Fibroblast of skin of scalp (primary cell): ENCODE data around the gene CLEC11A. TPM values are rescaled to one million over a fixed set of nuclear protein-coding genes. Genes with fewer than 3 reads are reported as not detected.
A peak's percentile ranks its signal among the peaks of the same experiment; 100 is the strongest.

ENCODE experiments used
- DNase-seq: peaks from one replicate; pipeline ENCODE4 v3.0.0-alpha.2; 2013
- polyA plus RNA-seq, 2 experiments: library from polyadenylated mRNA; unstranded; fragments of 120-200 nt; gene quantifications; one replicate each; pipeline ENCODE4 v1.2.1, GENCODE V29; 2013; ENCODE audit not compliant: insufficient read length in 2 of 2

Gene CLEC11A, protein sequence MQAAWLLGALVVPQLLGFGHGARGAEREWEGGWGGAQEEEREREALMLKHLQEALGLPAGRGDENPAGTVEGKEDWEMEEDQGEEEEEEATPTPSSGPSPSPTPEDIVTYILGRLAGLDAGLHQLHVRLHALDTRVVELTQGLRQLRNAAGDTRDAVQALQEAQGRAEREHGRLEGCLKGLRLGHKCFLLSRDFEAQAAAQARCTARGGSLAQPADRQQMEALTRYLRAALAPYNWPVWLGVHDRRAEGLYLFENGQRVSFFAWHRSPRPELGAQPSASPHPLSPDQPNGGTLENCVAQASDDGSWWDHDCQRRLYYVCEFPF
- 54.5 TPM for polyA plus RNA-seq (2013, experiment 1 of 2; ENCODE audit: insufficient read length)
- polyA plus RNA-seq (2013, experiment 2 of 2; ENCODE audit: insufficient read length) = 54.1 TPM

DNA sequence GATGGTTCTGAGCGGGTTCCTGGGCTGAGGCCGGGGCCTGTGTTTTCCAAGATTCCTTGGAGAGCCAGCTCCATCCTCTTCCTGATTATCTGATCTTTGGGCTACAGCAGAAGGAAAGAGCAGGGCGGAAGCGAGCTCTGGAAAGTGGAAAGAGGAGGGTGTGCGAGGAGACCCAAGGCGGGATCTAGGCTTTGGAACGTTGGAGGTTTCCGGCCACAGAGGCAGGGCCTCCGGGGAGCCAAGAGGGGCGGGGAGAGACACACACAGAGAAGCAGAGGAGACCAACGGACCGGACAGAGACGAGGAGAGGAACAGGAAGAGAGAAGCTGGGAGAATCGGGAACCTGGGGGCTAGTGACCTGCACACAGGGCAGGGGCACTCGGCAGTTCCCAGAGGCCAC is at the start of gene CLEC11A:
Gene CLEC11A (plus strand): TSS at position 296 of the 400 bp plus-strand sequence. CDS start 162 bp downstream, outside the sequence.
- peak; percentile 87 for DNase-seq

DNA sequence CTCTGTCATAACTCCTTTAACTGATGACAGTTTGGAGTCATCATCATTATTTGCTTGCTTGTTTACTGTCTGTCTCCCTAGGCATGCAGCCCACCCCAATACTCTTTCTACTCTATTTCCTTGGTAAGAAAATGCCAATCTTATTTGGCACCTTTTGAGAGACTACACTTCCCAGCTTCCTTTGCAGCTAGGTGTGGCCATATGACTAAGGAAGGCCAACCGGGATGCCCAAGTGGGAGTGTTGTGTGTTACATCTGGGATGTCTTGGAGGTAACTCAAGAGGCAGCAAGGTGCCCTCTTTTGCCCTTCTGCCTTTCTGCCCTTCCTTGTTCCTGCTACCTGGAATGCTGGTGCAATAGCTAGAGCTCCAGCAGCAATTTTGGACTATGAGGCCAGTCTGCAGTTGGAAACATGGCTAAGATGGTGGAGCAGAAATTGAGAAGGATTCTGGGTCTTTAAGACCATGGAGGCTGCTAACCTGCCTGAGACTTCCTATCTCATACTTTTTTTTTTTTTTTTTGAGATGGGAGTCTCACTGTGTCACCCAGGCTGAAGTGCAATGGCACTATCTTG is 46.5 kb upstream of the CLEC11A start:
- no peak for DNase-seq

DNA sequence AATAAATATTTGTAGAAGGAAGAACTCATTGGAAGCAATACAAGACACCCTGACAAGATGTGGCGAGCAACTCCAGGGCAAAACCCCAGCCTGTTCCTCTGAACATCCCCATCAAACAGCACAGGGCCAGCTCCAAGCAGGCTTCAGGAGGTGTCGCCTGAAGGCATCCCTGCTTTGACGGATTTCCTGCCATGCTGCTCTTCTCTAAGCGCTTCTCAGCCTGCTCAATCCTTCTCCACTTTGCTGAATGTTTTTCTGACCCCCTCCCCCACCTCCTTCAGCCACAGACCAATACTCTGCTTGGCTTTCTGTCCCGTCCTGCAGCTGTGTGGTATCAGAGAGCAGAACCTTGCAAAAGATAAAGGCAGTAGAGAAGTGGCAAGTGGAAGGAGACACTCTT is 45.5 kb upstream of the CLEC11A start:
- DNase-seq = no peak

DNA sequence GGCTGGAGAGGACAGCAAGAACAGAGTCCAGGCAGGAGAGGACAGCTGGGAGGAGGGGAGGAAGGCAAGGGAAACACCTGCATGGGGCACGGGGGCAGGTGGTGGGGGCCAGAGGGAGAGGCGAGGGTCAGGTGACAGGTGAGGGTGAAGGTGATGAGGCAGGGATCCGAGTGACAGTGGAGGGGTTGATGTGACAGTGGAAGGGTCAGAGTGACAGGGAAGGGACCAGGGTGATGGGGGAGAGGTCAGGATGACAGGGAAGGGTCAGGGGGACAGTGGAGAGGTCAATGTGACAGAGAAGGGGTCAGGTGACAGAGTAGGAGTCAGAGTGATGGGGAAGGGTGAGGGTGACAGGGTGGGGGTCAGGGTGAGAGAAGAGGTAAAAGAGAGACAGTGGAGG is 44.8 kb upstream of the CLEC11A start:
- DNase-seq = no peak

DNA sequence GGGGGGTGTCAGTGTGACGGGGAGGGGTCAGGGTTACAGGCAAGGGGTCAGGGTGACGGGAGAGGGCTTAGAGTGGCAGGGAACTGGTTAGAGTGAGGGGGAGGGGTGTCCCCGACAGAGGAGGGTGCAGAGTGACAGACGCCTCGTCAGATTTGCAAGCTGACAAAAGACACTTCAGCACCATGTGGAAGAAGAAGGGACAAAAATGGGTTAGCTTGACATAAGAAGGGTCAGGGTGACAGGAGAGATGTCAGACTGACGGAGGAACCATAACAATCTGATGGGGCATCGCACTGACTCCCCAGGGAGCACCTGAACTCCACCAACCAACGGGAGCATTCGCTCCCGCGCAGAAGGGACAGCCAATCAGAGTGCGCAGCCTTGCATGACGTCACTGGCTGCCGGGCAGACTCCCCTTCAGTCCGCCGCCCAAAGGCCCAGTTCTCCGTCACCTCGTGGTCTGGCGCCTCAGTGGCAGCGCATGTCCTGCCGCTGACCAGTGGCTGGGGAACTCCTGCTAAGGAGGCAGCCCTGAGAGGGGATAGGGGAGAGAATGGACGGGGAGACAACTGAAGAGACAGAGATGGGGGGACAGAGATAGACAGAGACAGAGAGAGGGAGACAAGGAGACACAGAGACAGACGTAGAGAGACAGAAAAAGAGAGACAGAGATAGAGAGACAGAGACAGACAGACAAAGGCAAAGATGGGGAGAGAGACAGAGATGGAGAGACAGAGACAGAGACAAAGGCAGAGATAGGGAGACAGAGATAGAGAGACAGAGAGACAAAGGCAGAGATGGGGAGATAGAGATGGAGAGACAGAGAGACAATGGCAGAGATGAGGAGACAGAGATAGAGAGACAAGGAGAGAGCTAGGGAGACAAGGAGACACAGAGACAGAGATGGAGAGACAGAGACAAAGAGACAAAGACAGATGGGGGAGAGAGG is 43.7 kb upstream of the CLEC11A start:
- peak; percentile 64 for DNase-seq

DNA sequence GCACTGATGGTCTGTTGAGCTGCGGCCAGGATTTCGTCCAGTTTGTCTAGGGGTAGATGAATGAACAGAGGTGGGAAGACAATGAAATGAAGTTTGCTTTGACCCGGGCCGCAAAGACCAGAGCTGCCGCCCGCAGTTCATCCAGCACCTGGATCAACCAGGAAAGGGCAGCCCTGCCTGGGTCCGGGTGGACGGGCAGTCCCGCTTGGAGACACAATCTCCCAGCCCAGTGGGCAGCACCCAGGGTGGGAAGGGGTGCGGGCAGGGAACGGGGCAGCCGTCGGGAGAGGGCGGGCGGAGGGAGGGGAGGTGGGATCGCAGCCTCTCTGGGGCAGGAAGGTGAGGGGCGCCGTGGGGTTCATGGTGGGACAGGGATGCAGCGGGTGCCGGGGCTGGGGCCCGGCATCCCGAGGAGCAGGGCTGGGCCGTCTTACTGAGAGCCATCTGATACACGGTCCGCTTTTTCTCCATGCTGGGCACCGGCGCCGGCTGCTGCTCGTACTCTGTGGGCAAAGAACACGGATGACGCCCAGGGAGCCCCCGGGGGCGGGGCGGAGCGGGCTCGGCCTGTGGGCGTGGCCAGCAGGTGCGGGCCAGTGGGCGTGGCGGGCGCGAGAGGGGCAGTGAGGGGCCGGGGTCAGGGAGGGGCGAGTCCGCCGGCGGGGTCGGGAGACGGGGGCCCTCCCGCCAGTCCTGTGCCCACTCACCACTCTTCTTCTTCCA is 36.7 kb upstream of the CLEC11A start:
- no peak for DNase-seq

DNA sequence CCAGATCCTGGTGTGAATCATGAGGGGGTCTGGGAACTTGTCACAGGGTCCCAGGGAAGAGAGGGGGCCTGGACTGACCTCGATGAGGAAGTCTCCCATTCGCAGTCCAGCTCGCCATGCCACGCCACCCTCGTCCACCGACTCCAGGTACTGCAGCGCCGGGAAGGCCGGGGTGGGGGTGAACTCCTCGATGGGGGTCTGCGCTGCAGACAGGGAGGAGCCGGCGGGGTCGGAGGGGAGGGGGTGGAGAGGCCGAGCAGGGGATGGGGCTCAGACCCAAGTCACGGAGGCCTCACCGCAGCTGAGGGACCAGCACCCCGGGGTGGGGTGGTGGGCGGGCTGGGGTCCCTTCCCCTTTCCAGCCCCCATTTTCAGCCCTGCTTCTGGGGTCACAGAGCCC is 34.4 kb upstream of the CLEC11A start:
- no peak for DNase-seq

DNA sequence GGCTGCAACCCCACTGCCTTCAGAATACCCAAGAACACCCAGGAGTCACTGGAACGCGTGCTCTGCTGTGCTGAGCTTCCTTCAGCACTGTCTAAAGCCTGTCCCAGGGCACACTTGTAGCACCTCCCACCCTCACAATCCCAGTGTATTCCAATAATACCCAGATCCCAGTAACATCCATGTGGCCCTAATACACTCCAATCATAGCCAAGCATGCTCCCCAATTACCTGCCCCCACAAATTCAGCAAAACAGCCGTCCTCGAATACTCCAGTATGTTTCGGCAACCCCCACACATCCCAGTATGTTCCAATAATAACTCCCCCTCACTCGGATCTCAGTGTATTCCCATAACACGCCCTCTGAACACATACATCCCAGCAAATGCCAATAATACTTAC is 32.7 kb upstream of the CLEC11A start:
- DNase-seq = no peak

DNA sequence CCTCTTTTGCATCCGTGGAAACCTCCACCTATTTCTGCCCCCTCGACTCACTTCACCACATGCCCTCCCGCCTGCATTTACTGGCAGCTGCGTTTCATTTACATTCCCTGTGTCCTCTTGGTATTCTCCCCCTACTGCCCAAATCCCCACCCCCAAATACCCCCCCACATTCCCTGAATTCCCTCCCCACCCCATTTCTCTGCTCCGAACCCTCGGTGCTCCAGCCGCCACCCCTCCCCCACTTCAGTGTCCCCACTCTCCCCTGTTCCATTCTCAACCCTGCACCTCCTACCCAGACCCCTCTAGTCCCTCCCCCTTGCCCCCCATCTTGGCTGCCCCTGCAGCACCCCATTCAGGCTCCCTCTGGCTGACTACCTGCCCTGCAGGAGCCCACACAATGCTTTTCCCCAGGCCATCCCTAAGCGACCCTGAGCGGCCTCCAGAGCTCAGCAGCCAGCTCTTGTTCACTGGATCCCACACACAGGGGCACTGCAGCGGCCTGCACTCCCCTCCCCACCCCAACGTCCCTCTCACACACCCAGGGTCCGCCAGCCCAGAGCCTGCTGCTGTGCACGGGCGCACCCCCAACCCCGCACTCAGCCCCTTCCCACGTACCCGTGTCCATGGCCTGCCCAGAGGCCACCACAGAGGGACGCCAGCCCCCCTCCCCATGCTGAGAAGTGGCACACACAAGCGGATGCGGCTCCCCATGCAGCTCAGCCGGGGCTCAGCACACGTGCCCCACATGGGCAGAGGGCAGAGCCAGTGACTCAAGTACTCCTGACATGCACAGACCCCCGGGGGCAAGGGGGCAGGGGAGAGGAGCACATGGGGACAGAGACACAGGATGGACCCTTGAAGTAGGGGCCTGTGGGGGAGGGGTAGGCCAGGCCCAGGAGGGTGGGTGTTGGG is 29.8 kb upstream of the CLEC11A start:
- DNase-seq = no peak

DNA sequence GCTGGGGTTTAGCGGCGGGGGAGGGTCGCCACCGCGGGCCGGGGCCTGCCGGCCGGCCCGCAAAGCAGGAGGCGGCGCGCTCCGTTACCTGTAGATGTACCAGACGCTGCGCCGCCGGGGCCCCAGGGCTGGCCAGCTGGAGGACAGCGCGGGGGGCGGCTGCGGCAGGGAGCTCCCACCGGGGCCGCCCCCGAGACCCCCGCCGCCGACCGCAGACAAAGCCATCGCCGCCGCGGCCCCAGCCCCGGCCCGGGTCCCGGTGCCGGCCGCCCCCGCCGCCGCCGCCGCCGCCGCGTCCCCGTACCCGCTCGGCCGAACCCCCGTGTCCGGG is 28.4 kb upstream of the CLEC11A start:
- DNase-seq = no peak

DNA sequence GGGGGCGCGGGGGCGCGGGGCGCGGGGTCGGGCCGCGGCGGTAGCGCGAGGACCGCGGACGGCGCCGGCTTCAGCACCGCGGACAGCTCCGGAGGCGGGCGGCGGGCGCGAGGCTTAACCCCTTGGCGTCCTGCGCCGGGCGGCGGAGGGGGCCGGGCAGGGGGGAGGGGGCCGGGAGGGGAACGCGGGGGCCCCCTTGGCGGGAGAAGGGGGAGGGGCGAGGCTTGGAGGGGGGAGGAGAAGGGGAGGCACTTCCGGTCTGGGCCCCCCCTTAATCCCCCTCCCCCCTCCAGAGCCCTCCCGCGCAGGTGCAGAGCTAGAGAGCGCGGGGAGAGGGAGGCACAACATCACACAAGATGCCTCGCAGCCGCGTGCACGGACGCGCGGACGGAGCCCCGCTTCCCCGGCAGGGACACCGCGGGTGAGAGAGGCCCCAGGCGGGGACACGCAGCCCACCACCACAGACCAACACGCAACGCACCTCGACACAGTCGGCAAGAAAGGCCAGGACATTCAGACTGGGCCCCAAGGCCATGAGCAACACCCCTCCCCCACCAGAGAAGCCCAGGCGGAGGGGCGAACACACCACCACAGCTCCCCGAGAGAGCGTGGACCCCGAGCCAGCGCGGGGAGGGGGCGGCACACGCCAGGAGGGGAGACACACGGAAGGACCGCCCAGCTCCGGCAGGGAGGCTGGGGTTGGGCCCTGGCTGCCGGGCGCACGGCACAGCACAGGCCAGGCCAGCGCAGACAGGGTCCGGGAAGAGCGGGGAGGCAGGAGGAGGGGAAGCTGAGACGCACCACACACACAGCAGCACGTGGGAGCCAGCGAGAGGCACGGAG is 27.7 kb upstream of the CLEC11A start:
- peak; percentile 27 for DNase-seq

DNA sequence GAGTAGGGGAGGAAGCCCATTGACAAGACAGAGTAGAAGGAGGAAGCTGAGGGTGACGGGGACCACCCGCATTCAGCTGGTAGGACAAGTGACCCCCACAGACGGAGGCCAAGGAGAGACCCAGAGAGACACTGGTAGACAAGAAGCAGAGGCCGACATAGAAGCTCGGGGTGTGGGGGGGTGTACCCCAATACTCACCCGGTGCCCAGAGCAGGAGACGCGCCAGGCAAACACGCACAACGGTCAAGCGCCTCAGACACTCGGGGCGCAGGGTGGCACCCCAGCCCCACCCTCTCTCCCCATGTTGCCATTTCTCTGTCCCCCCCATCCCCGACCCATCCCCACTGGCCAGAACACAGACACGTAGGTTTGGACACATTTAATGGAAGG is 27.1 kb upstream of the CLEC11A start:
- DNase-seq = no peak

DNA sequence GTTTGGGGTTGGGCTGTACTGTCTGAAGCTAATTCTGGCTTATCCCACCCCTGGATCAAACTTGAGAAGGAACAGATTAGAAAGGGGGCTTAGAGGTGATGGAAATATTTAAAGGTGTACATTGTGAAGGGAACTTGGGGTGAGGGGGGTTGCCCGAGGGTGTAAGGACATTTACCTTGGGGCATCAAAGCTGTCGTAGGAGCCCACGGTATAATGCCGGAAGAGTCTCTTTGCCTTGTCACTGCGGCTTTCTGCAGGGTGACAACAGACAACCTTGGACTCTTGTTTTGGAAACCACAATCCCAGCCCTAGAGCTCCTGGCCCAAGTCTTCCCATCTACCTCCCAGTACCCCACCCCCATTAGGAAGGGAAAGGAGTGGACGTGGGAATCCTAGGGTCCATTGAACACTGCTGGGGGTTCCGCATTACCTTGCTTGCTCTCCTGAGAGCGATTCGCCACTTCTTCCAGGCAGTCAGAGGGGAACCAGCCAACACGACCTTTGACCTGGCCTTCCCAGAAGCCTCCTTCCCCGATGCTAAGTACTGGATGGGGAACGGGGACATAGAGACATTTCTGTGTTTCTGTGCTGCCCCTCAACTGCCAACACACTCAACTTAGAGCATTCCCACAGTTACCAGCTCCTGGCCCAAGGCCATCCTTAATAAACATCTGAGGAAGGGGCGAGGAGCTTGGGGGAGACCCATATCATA is 25.6 kb upstream of the CLEC11A start:
- DNase-seq = no peak

DNA sequence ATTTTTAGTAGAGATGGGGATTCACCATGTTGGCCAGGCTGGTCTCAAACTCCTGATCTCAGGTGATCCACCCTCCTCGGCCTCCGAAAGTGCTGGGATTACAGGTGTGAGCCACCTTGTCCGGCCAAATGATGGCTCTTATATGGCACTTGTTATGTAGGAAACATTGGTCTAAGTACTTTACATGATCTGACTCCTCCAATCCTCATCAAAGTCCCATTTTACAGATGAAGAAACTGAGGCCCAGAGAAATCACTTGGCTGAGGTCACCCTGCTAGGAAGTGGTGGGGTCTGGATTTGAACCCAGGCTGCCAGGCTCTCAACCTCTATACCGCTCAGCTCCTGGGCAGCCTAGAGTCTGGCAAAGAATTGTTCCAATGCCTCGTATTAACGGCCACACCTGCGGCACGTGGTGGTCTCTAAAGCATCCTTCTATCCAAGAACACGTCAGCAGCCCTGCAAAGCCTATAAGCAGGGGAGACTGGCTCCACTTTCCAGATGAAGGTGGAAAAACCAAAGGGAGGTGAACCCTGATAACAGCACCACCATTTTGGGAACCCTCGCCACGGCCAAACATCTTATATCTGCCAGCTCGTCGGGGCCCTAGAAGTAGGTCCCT is 21.7 kb upstream of the CLEC11A start:
- no peak for DNase-seq

DNA sequence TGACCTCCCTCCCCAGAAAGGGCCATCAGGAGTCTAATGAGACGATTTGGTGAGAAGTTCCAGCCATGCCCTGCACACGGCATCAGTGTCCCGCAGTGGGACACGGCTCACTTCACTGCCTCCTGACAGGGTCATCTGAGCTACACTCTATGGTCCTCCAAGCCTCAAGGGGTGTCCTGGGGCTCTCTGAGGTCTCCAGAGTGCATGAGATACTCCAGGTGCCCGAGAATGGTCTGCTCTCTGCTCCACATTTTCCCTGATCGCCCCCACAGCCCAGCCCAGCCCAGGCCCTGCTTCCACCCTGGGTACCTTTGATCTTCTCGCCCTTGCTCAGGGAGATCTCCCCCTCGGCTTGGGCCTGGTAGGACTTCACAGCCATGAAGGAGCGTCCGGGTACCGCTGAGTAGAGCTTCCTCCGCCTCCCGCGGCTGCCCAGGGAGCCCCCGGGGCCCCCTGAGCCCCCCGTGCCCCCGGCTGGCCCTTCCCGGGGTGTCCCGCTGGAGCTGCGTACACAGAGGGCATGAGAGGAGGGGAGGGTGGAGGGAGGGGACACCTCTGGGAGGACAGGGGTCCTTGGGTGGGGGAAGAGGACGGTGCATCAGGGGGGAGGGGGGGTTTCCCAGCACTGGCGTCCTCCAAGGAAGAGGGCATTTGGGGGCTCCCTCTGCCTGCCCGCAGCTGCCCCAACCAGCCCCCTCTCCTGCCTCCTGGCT is 20.9 kb upstream of the CLEC11A start:
- DNase-seq = no peak

DNA sequence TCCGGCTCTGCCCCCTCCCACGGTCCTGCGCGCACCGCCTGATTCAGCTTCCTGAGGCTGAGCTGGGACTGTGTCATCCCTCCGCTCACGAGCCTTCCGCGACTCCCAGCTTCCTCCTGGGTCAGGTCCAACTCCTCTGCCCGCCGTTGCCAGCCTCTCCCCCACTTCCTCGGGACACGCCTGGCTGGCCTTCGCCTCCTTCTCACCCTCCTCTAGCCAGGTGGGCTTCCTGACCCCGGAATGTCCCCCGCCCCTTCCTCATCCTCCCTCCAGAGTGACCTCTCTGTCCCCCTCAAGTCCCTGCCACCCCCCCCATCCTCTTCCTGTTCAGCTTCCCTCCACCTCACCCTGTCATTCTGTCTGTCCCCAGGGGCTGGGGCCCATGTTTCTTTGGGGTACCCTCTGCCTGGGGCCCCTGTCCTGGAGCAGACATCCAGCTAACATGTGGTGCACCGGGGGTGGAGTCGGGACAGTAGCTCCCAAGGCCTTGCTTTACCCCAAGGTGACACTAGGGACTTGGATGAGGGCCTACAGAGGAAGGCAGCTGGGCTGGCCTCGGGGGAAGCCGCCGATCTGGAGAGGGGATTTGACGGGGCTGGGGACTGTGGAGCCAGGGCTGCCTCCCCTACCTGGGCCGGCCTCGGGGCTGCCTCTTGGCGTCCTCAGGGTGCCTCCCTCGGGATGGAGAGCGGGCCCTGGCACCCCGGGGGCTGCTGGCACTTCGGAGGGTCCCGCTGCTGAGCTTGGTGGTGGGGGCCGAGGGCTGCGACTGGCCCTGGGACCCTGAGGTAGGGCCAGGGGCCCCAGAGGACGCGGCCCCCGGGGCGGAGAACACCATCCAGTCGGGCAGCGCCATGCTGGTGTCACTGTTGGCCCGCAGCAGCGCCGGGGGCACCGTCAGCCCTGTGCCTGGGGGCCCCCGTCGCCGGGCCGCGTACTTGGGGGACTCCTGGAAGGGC is 20.0 kb upstream of the CLEC11A start:
- no peak for DNase-seq
